H1 (cell line): ENCODE results near the gene MORC4. TPM values are rescaled to one million over a fixed set of nuclear protein-coding genes. Genes with fewer than 3 reads are reported as not detected.

ENCODE experiments used
- CTCF ChIA-PET: fragments of 300-600 bp; sonication (Branson Sonifier 250); formaldehyde crosslinking; loops from one replicate; lab custom pipeline; 2021; ENCODE audit not compliant: partially characterized antibody; lab: Charles Lee
- POLR2A ChIA-PET: fragments of 300-600 bp; sonication (Branson Sonifier 250); formaldehyde crosslinking; loops from one replicate; lab custom pipeline; 2021; ENCODE audit warnings: inconsistent platforms; ENCODE audit not compliant: partially characterized antibody; lab: Charles Lee
- DNase-seq, 2 experiments: peaks; one replicate each; pipeline versions ENCODE4 v3.0.0 to v3.0.0-alpha.2; 2010 to 2022; ENCODE audit warnings: low spot score in 2 of 2, low read depth in 1 of 2, mixed read lengths in 1 of 2
- FAIRE-seq: peaks from 2 replicates; lab custom pipeline; 2011; peaks lifted over from hg19 to GRCh38; lab: Jason Lieb, UNC
- H2AFZ ChIP-seq: 2 replicates; pipeline ENCODE4 v1.8.1; 2012; ENCODE audit warnings: low read length, inconsistent platforms
- H2AK5ac ChIP-seq: 2 replicates; pipeline ENCODE4 v1.6.1; 2013; ENCODE audit warnings: low read depth, low read length
- H2BK120ac ChIP-seq: replicated peaks from 2 replicates; pipeline ENCODE3; 2013; ENCODE audit warnings: low read depth, low read length, inconsistent platforms
- H2BK12ac ChIP-seq: 2 replicates; pipeline ENCODE4 v1.6.1; 2013; ENCODE audit warnings: low read depth, low read length
- H2BK15ac ChIP-seq: 2 replicates; pipeline ENCODE4 v1.6.1; 2013; ENCODE audit warnings: low read length
- H2BK20ac ChIP-seq: 2 replicates; pipeline ENCODE4 v1.6.1; 2013; ENCODE audit warnings: low read length
- H2BK5ac ChIP-seq: 2 replicates; pipeline ENCODE4 v1.6.1; 2013; ENCODE audit warnings: low read depth, low read length
- H3K14ac ChIP-seq: 2 replicates; pipeline ENCODE4 v1.6.1; 2013; ENCODE audit warnings: inconsistent platforms; ENCODE audit not compliant: insufficient read length
- H3K18ac ChIP-seq: 2 replicates; pipeline ENCODE4 v1.6.1; 2013; ENCODE audit warnings: low read length; ENCODE audit errors: extremely low read depth
- H3K23ac ChIP-seq: 2 replicates; pipeline ENCODE4 v1.6.1; 2013; ENCODE audit warnings: inconsistent platforms; ENCODE audit not compliant: insufficient read length
- H3K23me2 ChIP-seq: 2 replicates; pipeline ENCODE4 v1.6.1; 2013; ENCODE audit warnings: low read depth, low read length
- H3K27ac ChIP-seq: 2 replicates; pipeline ENCODE4 v1.6.1; 2011; ENCODE audit warnings: low read depth, low read length, inconsistent platforms
- H3K27me3 ChIP-seq, 4 experiments: replicated peaks in 1 of 4; 1 replicate in 1 of 4; 2 replicates in 3 of 4; pipeline versions ENCODE4 v1.6.1 to v1.8.1; 2011 to 2013; ENCODE audit warnings: low read length in 3 of 4, mild to moderate bottlenecking in 3 of 4, inconsistent platforms in 2 of 4, mixed read lengths in 2 of 4, moderate library complexity in 1 of 4; ENCODE audit not compliant: control insufficient read depth in 3 of 4, insufficient read depth in 3 of 4; ENCODE audit errors: extremely low read depth in 1 of 4
- H3K36me3 ChIP-seq, 4 experiments: 2 replicates each; pipeline versions ENCODE4 v1.6.1 to v1.8.1; 2011 to 2013; ENCODE audit warnings: mild to moderate bottlenecking in 4 of 4, low read length in 3 of 4, moderate library complexity in 2 of 4, control low read depth in 1 of 4, inconsistent platforms in 1 of 4; ENCODE audit not compliant: insufficient read depth in 4 of 4, control insufficient read depth in 2 of 4
- H3K4ac ChIP-seq: replicated peaks from 2 replicates; pipeline ENCODE3; 2013; ENCODE audit warnings: low read length, low read depth, mixed read lengths, inconsistent platforms; ENCODE audit not compliant: insufficient read length
- H3K4me1 ChIP-seq, 4 experiments: replicated peaks in 1 of 4; 1 replicate in 1 of 4; 2 replicates in 3 of 4; pipeline versions ENCODE4 v1.6.1 to v1.8.1; 2011 to 2013; ENCODE audit warnings: low read length in 3 of 4, inconsistent platforms in 2 of 4, mixed read lengths in 1 of 4; ENCODE audit not compliant: insufficient read depth in 4 of 4, control insufficient read depth in 3 of 4
- H3K4me2 ChIP-seq, 2 experiments: 2 replicates each; pipeline versions ENCODE4 v1.6.1 to v1.8.1; 2011 to 2013; ENCODE audit warnings: low read depth in 2 of 2, low read length in 2 of 2, control low read depth in 1 of 2, inconsistent platforms in 1 of 2, mild to moderate bottlenecking in 1 of 2; ENCODE audit not compliant: insufficient read depth in 1 of 2
- H3K4me3 ChIP-seq, 4 experiments: fragments of 200-600, 300-600 bp in 1 of 4; sonication (generic), shearing (Covaris generic), sonication (Bioruptor Twin) in 1 of 4; 2 replicates each; pipeline versions ENCODE4 v1.5.1 to v1.8.1; 2011 to 2016; ENCODE audit warnings: low read length in 4 of 4, low read depth in 3 of 4, control low read depth in 2 of 4, inconsistent platforms in 2 of 4, mild to moderate bottlenecking in 2 of 4, mixed read lengths in 1 of 4, moderate library complexity in 1 of 4; ENCODE audit not compliant: insufficient read depth in 2 of 4; ENCODE audit errors: extremely low read depth in 1 of 4
- H3K56ac ChIP-seq: replicated peaks from 2 replicates; pipeline ENCODE3; 2013; ENCODE audit warnings: low read depth, mild to moderate bottlenecking, mixed read lengths, low read length, inconsistent platforms; ENCODE audit not compliant: insufficient read length
- H3K79me1 ChIP-seq: 2 replicates; pipeline ENCODE4 v1.6.1; 2013; ENCODE audit warnings: low read depth, low read length, control low read depth
- H3K79me2 ChIP-seq, 2 experiments: 2 replicates each; pipeline versions ENCODE4 v1.6.1 to v1.8.1; 2012 to 2013; ENCODE audit warnings: low read length in 2 of 2, mild to moderate bottlenecking in 2 of 2, inconsistent platforms in 1 of 2; ENCODE audit not compliant: insufficient read depth in 2 of 2, control insufficient read depth in 1 of 2
- H3K9ac ChIP-seq, 4 experiments: replicated peaks in 1 of 4; 1 replicate in 1 of 4; 2 replicates in 3 of 4; pipeline versions ENCODE4 v1.6.1 to v1.8.1; 2011 to 2013; ENCODE audit warnings: low read depth in 3 of 4, low read length in 3 of 4, control low read depth in 2 of 4, mild to moderate bottlenecking in 2 of 4, moderate library complexity in 2 of 4, inconsistent platforms in 1 of 4; ENCODE audit errors: extremely low read depth in 1 of 4
- H3K9me3 ChIP-seq, 2 experiments: 2 replicates each; pipeline versions ENCODE4 v1.6.1 to v1.8.1; 2012 to 2013; ENCODE audit warnings: mild to moderate bottlenecking in 2 of 2, moderate library complexity in 2 of 2, control low read depth in 1 of 2, inconsistent platforms in 1 of 2, low read depth in 1 of 2, low read length in 1 of 2, mixed read lengths in 1 of 2; ENCODE audit not compliant: insufficient read depth in 2 of 2
- H4K20me1 ChIP-seq, 2 experiments: replicated peaks in 1 of 2; 2 replicates each; pipeline versions ENCODE3 to v1.8.1; 2011 to 2013; ENCODE audit warnings: inconsistent platforms in 2 of 2, low read length in 2 of 2, mild to moderate bottlenecking in 1 of 2; ENCODE audit not compliant: insufficient read depth in 2 of 2, control insufficient read depth in 1 of 2
- H4K5ac ChIP-seq: 2 replicates; pipeline ENCODE4 v1.6.1; 2013; ENCODE audit warnings: low read length, low read depth, mixed read lengths, inconsistent platforms; ENCODE audit not compliant: insufficient read length
- H4K8ac ChIP-seq: 2 replicates; pipeline ENCODE4 v1.8.0; 2013; ENCODE audit warnings: mild to moderate bottlenecking, moderate library complexity, low read length, inconsistent platforms; ENCODE audit not compliant: insufficient read depth; ENCODE audit errors: extremely low read depth
- H4K91ac ChIP-seq: replicated peaks from 2 replicates; pipeline ENCODE3; 2013; ENCODE audit warnings: low read length, mixed read lengths, inconsistent platforms; ENCODE audit not compliant: insufficient read length
- WGBS, 2 experiments: shearing (Covaris generic) in 1 of 2; methylation state at CpG; one replicate each; pipeline versions ENCODE4 v1.1.6 to v1.1.7; 2013 to 2015; ENCODE audit warnings: low lambda C conversion rate in 2 of 2, mixed read lengths in 2 of 2, inconsistent platforms in 1 of 2, low coverage in 1 of 2, missing lambda C conversion rate in 1 of 2; ENCODE audit not compliant: insufficient replicate concordance in 2 of 2, insufficient coverage in 1 of 2, insufficient read length in 1 of 2; ENCODE audit errors: extremely low coverage in 1 of 2, missing lambda C conversion rate in 1 of 2; 5-methylcytosine and 5-hydroxymethylcytosine counted together
- polyA plus RNA-seq, 7 experiments: library from polyadenylated mRNA; depleted of rRNA in 3 of 7; stranded (reverse) in 5 of 7; unstranded in 2 of 7; fragments of >200 nt in 5 of 7; fragments of 200-250 nt in 2 of 7; gene quantifications; 1 replicate in 5 of 7; 2 replicates in 1 of 7; 4 replicates in 1 of 7; pipeline versions ENCODE4 v1.2.1 to v1.2.3, GENCODE V29; 2011 to 2013; ENCODE audit warnings: missing spikeins in 2 of 7, mixed read lengths in 2 of 7
- total RNA-seq: library from RNA; stranded (reverse); fragmentation: NEBNext Ultra II Directional; extraction: Animal tissue kit (Norgen Biotek cat#: 25700); gene quantifications from 2 replicates; pipeline ENCODE4 v1.2.1, GENCODE V29; 2021

The MORC4 gene
- total and polyA plus RNA-seq, 2 of the 8 experiments (the other 6 are each of a cell fraction or from before 2014, with no cell fraction given), result 1.4 to 2.5 TPM

DNA sequence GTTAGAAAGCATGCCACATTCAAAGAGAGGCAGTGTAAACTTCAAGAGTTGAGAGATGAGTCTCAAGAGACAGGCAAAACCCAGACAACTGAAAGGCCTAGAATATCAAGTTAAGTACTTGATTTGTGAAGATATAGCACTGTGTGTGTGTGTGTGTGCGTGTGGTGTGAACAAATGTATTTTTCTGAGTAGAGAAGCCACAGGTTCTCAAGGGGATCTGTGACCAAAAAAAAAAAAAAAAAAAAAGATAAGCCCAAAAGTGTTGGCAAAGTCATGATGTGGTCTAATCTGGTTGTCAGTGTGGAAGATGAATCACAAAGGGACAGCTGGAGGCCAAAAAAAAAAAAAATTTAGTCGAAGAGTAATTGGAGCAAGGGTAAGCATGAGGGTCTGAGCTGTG is 100.7 kb downstream of the MORC4 start:
- Histone ChIP-seq H3K14ac (no peak overlapping the region), H3K27ac (no peak overlapping the region), H4K5ac (no peak overlapping the region), H3K4me2 (no peak overlapping the region), H3K18ac (no peak overlapping the region), H3K9me3 (no peaks in the 10 kb centered on the region), H3K27me3 (no peaks in the 10 kb centered on the region), H3K79me2 (no peaks in the 10 kb centered on the region), H3K36me3 (no peaks in the 10 kb centered on the region), H3K56ac (no peak overlapping the region), H4K8ac (no peak overlapping the region), H3K23me2 (no peaks in the 10 kb centered on the region), H2AK5ac (no peak overlapping the region), H2BK5ac (no peak overlapping the region), H3K9ac (no peak overlapping the region), H2BK12ac (no peak overlapping the region), H3K4me1 (no peaks in the 10 kb centered on the region; a peak in 1 of 7 replicates), H2BK20ac (no peak overlapping the region), H3K79me1 (no peaks in the 10 kb centered on the region), H2AFZ (no peak overlapping the region), H3K23ac (no peak overlapping the region), H2BK15ac (no peak overlapping the region), H3K4ac (no peak overlapping the region), H2BK120ac (no peak overlapping the region), H4K20me1 (no peaks in the 10 kb centered on the region), H3K4me3 (no peak overlapping the region), H4K91ac (no peak overlapping the region)
- WGBS, 2 experiments, result 80 to 100% methylated on average over 1 of the region's 2 CpGs
- ChIA-PET POLR2A (no interaction called here), CTCF (interaction anchor here (0.6 to 5.6 kb wide), 11 partner anchors 10 to 482 kb away, joined by 3 to 50 read pairs (median 7); no protein-coding TSS in a partner anchor)
- FAIRE-seq, result no peak
- DNase-seq, result no peak
